ENCODE data around the gene NUDC. TPM values are rescaled to one million over a fixed set of nuclear protein-coding genes. Genes with fewer than 3 reads are reported as not detected.

NUDC gene
- total and polyA plus RNA-seq, 10 donors: 35.7 to 62.2 (median 49.1) TPM

- H3K27ac ChIP-seq: peak overlapping the region in 5 of 8 donors; percentile 44 to 88 (median 80)
- no peak for DNase-seq
Measured at GRCh38 chr1:26915204-26915842, 6.2 kb upstream of the NUDC start.

GRCh38 chr1:26921126-26921539 is 410 bp upstream of the NUDC start:
- DNase-seq: peak; percentile 74
- TF ChIP-seq POLR2A (IDR thresholded peaks at IDR 0.05): no peak
- no peak for TF ChIP-seq POLR2AphosphoS5 (IDR thresholded peaks at IDR 0.05)
- no peak for TF ChIP-seq CTCF (IDR thresholded peaks at IDR 0.05 in 8 of 11, conservative IDR thresholded peaks at IDR 0.05 in 3 of 11)
- Histone ChIP-seq H3K27ac (peak overlapping the region; percentile 20 to 92 (median 88)), H3K9me3 (no peaks in the 10 kb centered on the region), H3K27me3 (replicated peaks in 1 of 7) (no peaks in the 10 kb centered on the region), H3K4me3 (peak overlapping the region; percentile 36 to 91 (median 87)), H3K36me3 (peaks cover 0 to 33% (median 25%) of the 10 kb centered on the region in 6 donors), H3K4me1 (peaks cover 7 to 42% (median 30%) of the 10 kb centered on the region in 6 donors)
- intact Hi-C loops (cut with DNase I; ENCODE audit: low total_unique reads): no loop called here
- 13 to 25% (median 18%) methylated on average over 7 of the region's 7 CpGs for WGBS, 5 donors

More at GRCh38 chr1:26915204-26915842, 6.2 kb upstream of the NUDC start:
- Histone ChIP-seq H3K27me3 (replicated peaks in 1 of 7) (no peaks in the 10 kb centered on the region), H3K9me3 (no peaks in the 10 kb centered on the region), H3K4me3 (no peak overlapping the region), H3K4me1 (peaks cover 0 to 11% (median 2%) of the 10 kb centered on the region in 6 donors), H3K36me3 (no peaks in the 10 kb centered on the region)
- 54 to 79% (median 67%) methylated on average over 5 of the region's 5 CpGs for WGBS, 5 donors
- no peak for TF ChIP-seq POLR2A (IDR thresholded peaks at IDR 0.05)
- no peak for TF ChIP-seq CTCF (IDR thresholded peaks at IDR 0.05 in 8 of 11, conservative IDR thresholded peaks at IDR 0.05 in 3 of 11)
- TF ChIP-seq POLR2AphosphoS5 (IDR thresholded peaks at IDR 0.05): no peak
- intact Hi-C loops (cut with DNase I; ENCODE audit: low total_unique reads): no loop called here

- WGBS, 5 donors: 30 to 52% (median 37%) methylated on average over 6 of the region's 6 CpGs
- DNase-seq: no peak
- peak overlapping the region; percentile 36 to 91 (median 87) for H3K4me3 ChIP-seq
- H3K27me3 ChIP-seq (replicated peaks in 1 of 7): no peaks in the 10 kb centered on the region
- H3K27ac ChIP-seq: peak overlapping the region in 5 of 8 donors; percentile 83 to 92 (median 91)
- H3K36me3 ChIP-seq: peaks cover 0 to 45% (median 35%) of the 10 kb centered on the region in 6 donors
- TF ChIP-seq POLR2A (IDR thresholded peaks at IDR 0.05): no peak
- no peak for TF ChIP-seq POLR2AphosphoS5 (IDR thresholded peaks at IDR 0.05)
- no peak for TF ChIP-seq CTCF (IDR thresholded peaks at IDR 0.05 in 8 of 11, conservative IDR thresholded peaks at IDR 0.05 in 3 of 11)
- peaks cover 7 to 50% (median 30%) of the 10 kb centered on the region in 6 donors for H3K4me1 ChIP-seq
- no peaks in the 10 kb centered on the region for H3K9me3 ChIP-seq
- intact Hi-C loops (cut with DNase I; ENCODE audit: low total_unique reads): no loop called here
Measured at GRCh38 chr1:26922431-26922729, 837 bp downstream of the NUDC start.

- no peak for TF ChIP-seq POLR2A (IDR thresholded peaks at IDR 0.05)
- TF ChIP-seq POLR2AphosphoS5 (IDR thresholded peaks at IDR 0.05): no peak
- TF ChIP-seq CTCF (IDR thresholded peaks at IDR 0.05 in 8 of 11, conservative IDR thresholded peaks at IDR 0.05 in 3 of 11): no peak
- Histone ChIP-seq H3K27me3 (replicated peaks in 1 of 7) (no peaks in the 10 kb centered on the region), H3K9me3 (no peaks in the 10 kb centered on the region), H3K36me3 (peaks cover 0 to 50% (median 41%) of the 10 kb centered on the region in 6 donors), H3K4me3 (peak overlapping the region in 7 of 8 donors; percentile 83 to 91 (median 87)), H3K4me1 (peaks cover 7 to 50% (median 30%) of the 10 kb centered on the region in 6 donors), H3K27ac (peak overlapping the region in 1 of 8 donors; percentile 91)
- WGBS, 5 donors: 83 to 94% (median 88%) methylated on average over 3 of the region's 3 CpGs
- no peak for DNase-seq
- intact Hi-C loops (cut with DNase I; ENCODE audit: low total_unique reads): no loop called here
Measured at GRCh38 chr1:26922901-26923300, 1.4 kb downstream of the NUDC start.
